ENCODE results near the gene FNDC3B. TPM values are rescaled to one million over a fixed set of nuclear protein-coding genes. Genes with fewer than 3 reads are reported as not detected.
A peak's percentile ranks its signal among the peaks of the same experiment; 100 is the strongest.

FNDC3B gene
- total and polyA plus RNA-seq, 4 donors: 23.3 to 74.2 (median 32.9) TPM

GRCh38 chr3:172052405-172052804 is 13.0 kb downstream of the FNDC3B start:
- DNase-seq (ENCODE audit: low spot score): no peak
- no peak overlapping the region for H3K9ac ChIP-seq (ENCODE audit: low read depth in 1 of 2, low read length in 2 of 2)
- H3K36me3 ChIP-seq (ENCODE audit: control insufficient read depth in 4 of 4, insufficient read depth in 3 of 4, low read depth in 1 of 4, low read length in 3 of 4): peaks cover 1 to 12% (median 8%) of the 10 kb centered on the region in 4 donors
- no peaks in the 10 kb centered on the region for H3K27me3 ChIP-seq (ENCODE audit: control insufficient read depth in 4 of 4, insufficient read depth in 4 of 4, low read length in 3 of 4)
- peaks cover 2 to 15% (median 4%) of the 10 kb centered on the region in 4 donors for H3K4me1 ChIP-seq (ENCODE audit: control insufficient read depth in 4 of 4, insufficient read depth in 4 of 4, low read length in 3 of 4)
- TF ChIP-seq MAX (IDR thresholded peaks at IDR 0.05) (no peak), TAF1 (conservative IDR thresholded peaks at IDR 0.05) (no peak), CTCF (IDR thresholded peaks at IDR 0.05; ENCODE audit: low read depth, low read length, missing input control) (no peak), EGR1 (IDR thresholded peaks at IDR 0.05; ENCODE audit: low read depth in 2 of 2) (no peak), RXRA (IDR thresholded peaks at IDR 0.05) (peak; percentile 24 to 32), NR2F2 (IDR thresholded peaks at IDR 0.05) (no peak), HNF4G (IDR thresholded peaks at IDR 0.05) (no peak), RAD21 (IDR thresholded peaks at IDR 0.05) (no peak)
- whole genome bisulfite sequencing: 92% methylated on average over 2 of the region's 2 CpGs
- H3K4me3 ChIP-seq (ENCODE audit: low read depth in 1 of 3, low read length in 3 of 3): no peak overlapping the region
- no peaks in the 10 kb centered on the region for H3K9me3 ChIP-seq (ENCODE audit: control insufficient read depth in 4 of 4, low read length in 3 of 4)
- no peak overlapping the region for H3K27ac ChIP-seq (ENCODE audit: low read depth in 1 of 2, low read length in 2 of 2)

- no peak overlapping the region for H3K4me3 ChIP-seq (ENCODE audit: low read depth in 1 of 3, low read length in 3 of 3)
- H3K4me1 ChIP-seq (ENCODE audit: control insufficient read depth in 4 of 4, insufficient read depth in 4 of 4, low read length in 3 of 4): peaks cover 4 to 32% (median 15%) of the 10 kb centered on the region in 4 donors
- TF ChIP-seq YY1 (IDR thresholded peaks at IDR 0.05): no peak
- no peak for DNase-seq (ENCODE audit: low spot score)
- 85% methylated on average over 6 of the region's 6 CpGs for WGBS
- H3K9me3 ChIP-seq (ENCODE audit: control insufficient read depth in 4 of 4, low read length in 3 of 4): no peaks in the 10 kb centered on the region
- no peaks in the 10 kb centered on the region for H3K27me3 ChIP-seq (ENCODE audit: control insufficient read depth in 4 of 4, insufficient read depth in 4 of 4, low read length in 3 of 4)
- H3K36me3 ChIP-seq (ENCODE audit: control insufficient read depth in 4 of 4, insufficient read depth in 3 of 4, low read depth in 1 of 4, low read length in 3 of 4): peaks cover 1 to 9% (median 7%) of the 10 kb centered on the region in 4 donors
- H3K9ac ChIP-seq (ENCODE audit: low read depth in 1 of 2, low read length in 2 of 2): no peak overlapping the region
- H3K27ac ChIP-seq (ENCODE audit: low read depth in 1 of 2, low read length in 2 of 2): no peak overlapping the region
Measured at GRCh38 chr3:172054115-172054764, 14.9 kb downstream of the FNDC3B start.

GRCh38 chr3:172056416-172056815 is 17.0 kb downstream of the FNDC3B start:
- WGBS: 78% methylated on average over 3 of the region's 3 CpGs
- Histone ChIP-seq H3K27me3 (ENCODE audit: control insufficient read depth in 4 of 4, insufficient read depth in 4 of 4, low read length in 3 of 4) (no peaks in the 10 kb centered on the region), H3K4me3 (ENCODE audit: low read depth in 1 of 3, low read length in 3 of 3) (no peak overlapping the region), H3K27ac (ENCODE audit: low read depth in 1 of 2, low read length in 2 of 2) (peak overlapping the region in 1 of 2 donors; percentile 15), H3K9ac (ENCODE audit: low read depth in 1 of 2, low read length in 2 of 2) (no peak overlapping the region), H3K36me3 (ENCODE audit: control insufficient read depth in 4 of 4, insufficient read depth in 3 of 4, low read depth in 1 of 4, low read length in 3 of 4) (peaks cover under 1 to 4% (median 2%) of the 10 kb centered on the region in 4 donors), H3K4me1 (ENCODE audit: control insufficient read depth in 4 of 4, insufficient read depth in 4 of 4, low read length in 3 of 4) (peaks cover 13 to 50% (median 25%) of the 10 kb centered on the region in 4 donors), H3K9me3 (ENCODE audit: control insufficient read depth in 4 of 4, low read length in 3 of 4) (no peaks in the 10 kb centered on the region)
- DNase-seq (ENCODE audit: low spot score): no peak
- no peak for TF ChIP-seq RAD21 (IDR thresholded peaks at IDR 0.05)
- no peak for TF ChIP-seq CTCF (IDR thresholded peaks at IDR 0.05; ENCODE audit: low read depth, low read length, missing input control)
- no peak for TF ChIP-seq GABPA (IDR thresholded peaks at IDR 0.05 in 1 of 2, conservative IDR thresholded peaks at IDR 0.05 in 1 of 2)
- TF ChIP-seq ATF3 (IDR thresholded peaks at IDR 0.05): no peak
- TF ChIP-seq ZBTB33 (IDR thresholded peaks at IDR 0.05): no peak
- TF ChIP-seq EGR1 (IDR thresholded peaks at IDR 0.05; ENCODE audit: low read depth in 2 of 2): no peak
- no peak for TF ChIP-seq TAF1 (conservative IDR thresholded peaks at IDR 0.05)

All from liver (tissue), 9 donors.